Endometrial microvascular endothelial cells (primary cell): ENCODE data around the gene TSPAN18. TPM values are rescaled to one million over a fixed set of nuclear protein-coding genes. Genes with fewer than 3 reads are reported as not detected.

Experiments used
- in situ Hi-C: cut with HindIII; loops from 2 replicates; pipeline ENCODE4 v1.10.0; 2017; ENCODE audit warnings: low sequenced_read_pairs, low pct_unique_long_range_greater_than_20kb; ENCODE audit errors: inconsistent ontology term
- total RNA-seq: library from RNA; depleted of rRNA; stranded (reverse); fragments of >200 nt; gene quantifications from one replicate; pipeline ENCODE4 v1.2.3, GENCODE V29; 2015; ENCODE audit errors: inconsistent ontology term

Gene TSPAN18
- total RNA-seq, 1 donor from 2014 or later, result 21.4 TPM

- in situ Hi-C loops, result no loop called here
These were observed 232.3 kb downstream of the TSPAN18 start for GRCh38 chr11:44959064-44959463.

GRCh38 chr11:44960200-44960845, 233.6 kb downstream of the TSPAN18 start:
- in situ Hi-C loops, result no loop called here

DNA sequence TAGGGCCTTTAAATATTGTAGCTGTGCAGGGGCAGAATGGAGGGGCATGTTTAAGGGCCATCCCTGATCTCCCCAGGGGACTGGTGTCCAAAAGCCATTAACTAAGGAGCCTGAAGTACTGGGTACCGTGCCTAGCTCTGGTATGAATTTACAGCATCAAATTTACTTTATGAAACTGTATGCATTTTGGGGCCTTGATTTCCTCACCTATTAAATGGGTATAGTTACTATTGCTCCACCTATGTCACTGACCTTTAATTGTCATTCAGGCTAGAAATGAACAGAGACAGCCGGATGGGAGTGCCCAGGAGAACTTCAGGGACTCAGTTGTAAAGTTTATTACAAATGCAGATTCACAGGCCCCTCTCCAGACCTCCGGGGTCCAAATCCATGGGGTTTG, 235.7 kb downstream of the TSPAN18 start:
- in situ Hi-C loops, result no loop called here

- in situ Hi-C loops, result no loop called here
These were observed 236.4 kb downstream of the TSPAN18 start for GRCh38 chr11:44963136-44963535.

DNA sequence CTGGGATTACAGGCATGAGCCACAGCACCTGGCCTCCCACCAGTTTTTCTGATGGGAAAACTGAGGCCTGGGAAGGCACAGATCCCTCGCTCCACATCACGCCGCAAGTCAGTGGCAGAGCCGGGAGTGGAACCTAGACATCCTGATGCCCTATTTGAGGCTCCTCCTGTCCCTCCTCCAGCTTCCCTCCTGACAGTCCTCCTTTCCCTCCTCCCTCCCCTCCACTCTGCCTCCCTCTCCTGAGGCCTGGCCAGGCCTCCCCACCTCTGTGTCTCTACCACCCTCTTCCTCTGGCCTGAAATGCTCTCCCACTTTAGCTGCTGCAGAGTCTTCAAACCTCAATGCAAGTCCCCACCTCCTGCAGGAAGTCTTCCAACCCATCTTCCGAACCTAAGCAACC, 237.2 kb downstream of the TSPAN18 start:
- in situ Hi-C loops, result no loop called here

- in situ Hi-C loops, result no loop called here
These were observed 237.9 kb downstream of the TSPAN18 start for GRCh38 chr11:44964526-44965209.

- in situ Hi-C loops, result no loop called here
These were observed 239.9 kb downstream of the TSPAN18 start for GRCh38 chr11:44966694-44967093.

DNA sequence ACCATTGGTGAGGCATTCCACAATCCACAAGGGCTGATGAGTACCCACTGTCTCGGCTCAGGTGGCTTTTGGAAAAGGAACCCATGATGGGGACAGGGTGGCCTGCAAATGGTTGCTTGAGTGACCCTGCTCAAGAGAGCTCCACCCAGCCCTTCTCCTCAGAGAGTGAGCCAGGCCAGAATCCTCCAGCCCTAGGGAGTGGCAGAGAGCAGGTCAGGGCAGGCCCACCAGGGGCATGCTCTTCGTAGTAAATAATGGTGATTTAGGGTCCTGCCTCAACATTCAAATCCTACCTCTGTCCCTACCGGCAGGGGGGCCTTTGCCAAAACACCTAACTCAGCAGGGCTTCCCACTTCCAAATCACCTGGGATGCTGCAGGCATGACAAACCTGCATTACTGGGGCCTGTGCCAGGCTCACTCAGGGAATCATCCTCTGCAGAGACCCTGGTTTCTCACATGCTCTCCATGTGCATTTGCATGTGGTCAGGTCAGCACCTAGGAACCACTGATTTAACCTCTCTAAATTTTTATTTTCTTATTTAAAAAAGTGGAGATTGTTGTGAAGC, 241.3 kb downstream of the TSPAN18 start:
- in situ Hi-C loops, result no loop called here

- in situ Hi-C loops, result no loop called here
These were observed 241.7 kb downstream of the TSPAN18 start for GRCh38 chr11:44968510-44968909.

DNA sequence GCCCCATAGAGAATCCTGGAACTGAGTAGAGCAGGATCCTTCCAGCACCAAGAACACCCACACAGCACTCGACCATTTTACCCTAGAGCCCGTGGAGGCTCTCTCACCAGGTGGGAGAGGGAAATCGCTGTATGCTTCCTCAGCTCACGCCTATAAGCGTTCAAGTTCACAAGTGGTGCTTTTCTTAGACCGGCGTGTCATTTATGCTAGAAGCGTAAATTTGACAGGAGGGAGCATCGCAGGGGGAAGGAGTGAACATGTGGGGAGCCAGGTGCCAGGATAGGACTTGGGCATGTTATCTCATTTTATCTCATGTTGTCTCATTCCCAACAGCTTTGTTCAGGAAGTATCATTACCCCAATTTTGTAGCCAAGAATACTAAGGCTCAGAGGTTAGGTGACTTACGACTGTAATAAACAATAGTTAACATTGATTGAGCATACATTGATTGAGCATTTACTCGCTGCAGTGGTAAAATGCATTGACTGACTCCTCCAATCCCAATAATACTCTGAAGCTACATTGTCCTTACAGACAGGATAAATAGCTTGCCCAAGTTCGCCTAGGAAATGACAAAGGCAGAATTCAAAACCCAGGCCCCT, 243.0 kb downstream of the TSPAN18 start:
- in situ Hi-C loops, result no loop called here

DNA sequence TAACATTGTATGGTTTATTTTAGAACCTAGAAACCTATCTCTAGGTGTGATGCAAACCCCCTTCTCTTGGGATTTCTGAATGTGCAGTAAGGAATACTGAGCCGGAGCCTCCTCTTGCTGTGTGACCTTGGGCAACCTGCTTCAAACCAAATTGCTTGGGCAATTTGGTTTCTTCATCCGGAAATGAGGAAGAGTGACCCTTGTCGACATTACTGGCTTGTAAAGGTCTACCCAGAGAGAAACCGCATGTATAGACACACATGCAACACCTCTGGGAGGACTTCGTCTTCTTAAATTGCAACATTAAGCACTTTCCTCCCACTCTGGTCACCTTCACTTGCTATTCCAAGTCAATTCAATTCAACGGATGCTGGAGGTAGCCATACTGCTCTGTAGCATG, 243.5 kb downstream of the TSPAN18 start:
- in situ Hi-C loops, result no loop called here

- in situ Hi-C loops, result no loop called here
These were observed 244.4 kb downstream of the TSPAN18 start for GRCh38 chr11:44971185-44971584.

GRCh38 chr11:44972746-44973435, 246.1 kb downstream of the TSPAN18 start:
- in situ Hi-C loops, result no loop called here

- in situ Hi-C loops, result no loop called here
These were observed 247.1 kb downstream of the TSPAN18 start for GRCh38 chr11:44973632-44974401.

- in situ Hi-C loops, result no loop called here
These were observed 247.7 kb downstream of the TSPAN18 start for GRCh38 chr11:44974402-44975000.

- in situ Hi-C loops, result no loop called here
These were observed 249.8 kb downstream of the TSPAN18 start for GRCh38 chr11:44976576-44976975.

- in situ Hi-C loops, result no loop called here
These were observed 250.8 kb downstream of the TSPAN18 start for GRCh38 chr11:44977493-44977984.

DNA sequence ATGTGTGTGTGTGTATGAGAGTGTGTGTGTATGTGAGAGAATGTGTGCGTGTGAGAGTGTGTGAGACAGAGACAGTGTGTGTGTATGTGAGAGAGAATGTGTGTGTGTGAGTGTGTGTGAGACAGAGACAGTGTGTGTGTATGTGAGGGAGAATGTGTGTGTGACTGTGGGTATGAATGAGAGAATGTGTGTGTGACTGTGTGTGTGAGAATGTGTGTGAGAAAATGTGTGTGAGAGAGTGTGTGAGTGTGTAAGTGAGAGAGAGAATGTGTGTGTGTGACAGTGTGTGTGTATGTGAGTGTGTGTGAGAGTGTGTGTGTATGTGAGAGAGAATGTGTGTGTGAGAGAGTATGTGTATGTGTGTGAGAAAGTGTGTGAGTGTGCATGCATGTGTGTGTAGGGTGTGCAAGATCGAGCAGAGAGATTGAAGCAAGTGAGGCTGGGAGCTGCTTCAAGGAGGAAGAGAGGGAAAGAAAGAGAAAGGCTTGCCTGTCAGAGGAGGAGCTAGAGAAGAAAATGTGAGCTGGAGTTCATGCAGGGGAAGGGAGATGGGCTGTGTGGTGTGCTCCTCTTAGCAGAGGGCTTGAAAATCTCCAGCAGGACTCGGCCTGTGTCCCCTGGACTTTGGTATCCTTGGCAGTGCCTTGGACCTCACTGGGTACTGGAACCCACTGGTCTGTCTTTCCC, 251.7 kb downstream of the TSPAN18 start:
- in situ Hi-C loops, result no loop called here
